Measurements from ENCODE around the gene CCDC88B.

DNA sequence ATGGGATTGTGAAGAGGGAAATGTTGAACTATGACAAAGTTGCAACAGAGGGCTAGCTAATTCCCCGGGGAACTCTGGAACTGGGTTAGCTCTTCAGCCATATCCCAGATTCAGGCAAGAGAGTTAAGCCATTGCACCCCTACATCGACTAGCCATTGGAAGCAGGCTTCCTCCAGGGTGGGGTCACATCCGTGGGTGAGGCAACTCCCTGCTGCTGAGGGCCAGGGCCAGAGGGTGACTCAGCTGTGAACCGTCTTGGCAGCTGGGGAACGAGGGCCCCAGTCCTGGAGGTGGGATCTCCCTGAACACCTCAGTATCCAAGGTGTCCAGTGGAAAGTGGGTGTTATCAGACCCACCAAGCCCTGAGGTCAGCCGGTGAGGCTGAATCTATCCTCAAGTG, 60.1 kb downstream of the CCDC88B start:
- TF ChIP-seq CREB1 (IDR thresholded peaks at IDR 0.05; ENCODE audit: low read depth) (no peak), TAF1 (IDR thresholded peaks at IDR 0.05; ENCODE audit: low read depth) (no peak), RAD21 (IDR thresholded peaks at IDR 0.05; ENCODE audit: low read depth) (no peak), EP300 (IDR thresholded peaks at IDR 0.05; ENCODE audit: borderline replicate concordance) (no peak), YY1 (IDR thresholded peaks at IDR 0.05; ENCODE audit: low read depth) (no peak), TEAD4 (IDR thresholded peaks at IDR 0.05) (no peak), FOXM1 (IDR thresholded peaks at IDR 0.05; ENCODE audit: borderline replicate concordance, low read depth) (no peak), CEBPB (IDR thresholded peaks at IDR 0.05) (no peak), TCF12 (IDR thresholded peaks at IDR 0.05; ENCODE audit: low read depth) (no peak), EGR1 (IDR thresholded peaks at IDR 0.05) (no peak), NFIC (IDR thresholded peaks at IDR 0.05) (no peak)
- TF ChIP-seq, protein P1, sequence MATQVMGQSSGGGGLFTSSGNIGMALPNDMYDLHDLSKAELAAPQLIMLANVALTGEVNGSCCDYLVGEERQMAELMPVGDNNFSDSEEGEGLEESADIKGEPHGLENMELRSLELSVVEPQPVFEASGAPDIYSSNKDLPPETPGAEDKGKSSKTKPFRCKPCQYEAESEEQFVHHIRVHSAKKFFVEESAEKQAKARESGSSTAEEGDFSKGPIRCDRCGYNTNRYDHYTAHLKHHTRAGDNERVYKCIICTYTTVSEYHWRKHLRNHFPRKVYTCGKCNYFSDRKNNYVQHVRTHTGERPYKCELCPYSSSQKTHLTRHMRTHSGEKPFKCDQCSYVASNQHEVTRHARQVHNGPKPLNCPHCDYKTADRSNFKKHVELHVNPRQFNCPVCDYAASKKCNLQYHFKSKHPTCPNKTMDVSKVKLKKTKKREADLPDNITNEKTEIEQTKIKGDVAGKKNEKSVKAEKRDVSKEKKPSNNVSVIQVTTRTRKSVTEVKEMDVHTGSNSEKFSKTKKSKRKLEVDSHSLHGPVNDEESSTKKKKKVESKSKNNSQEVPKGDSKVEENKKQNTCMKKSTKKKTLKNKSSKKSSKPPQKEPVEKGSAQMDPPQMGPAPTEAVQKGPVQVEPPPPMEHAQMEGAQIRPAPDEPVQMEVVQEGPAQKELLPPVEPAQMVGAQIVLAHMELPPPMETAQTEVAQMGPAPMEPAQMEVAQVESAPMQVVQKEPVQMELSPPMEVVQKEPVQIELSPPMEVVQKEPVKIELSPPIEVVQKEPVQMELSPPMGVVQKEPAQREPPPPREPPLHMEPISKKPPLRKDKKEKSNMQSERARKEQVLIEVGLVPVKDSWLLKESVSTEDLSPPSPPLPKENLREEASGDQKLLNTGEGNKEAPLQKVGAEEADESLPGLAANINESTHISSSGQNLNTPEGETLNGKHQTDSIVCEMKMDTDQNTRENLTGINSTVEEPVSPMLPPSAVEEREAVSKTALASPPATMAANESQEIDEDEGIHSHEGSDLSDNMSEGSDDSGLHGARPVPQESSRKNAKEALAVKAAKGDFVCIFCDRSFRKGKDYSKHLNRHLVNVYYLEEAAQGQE (IDR thresholded peaks at IDR 0.05; ENCODE audit: low read depth), result no peak
- TF ChIP-seq, protein P2, sequence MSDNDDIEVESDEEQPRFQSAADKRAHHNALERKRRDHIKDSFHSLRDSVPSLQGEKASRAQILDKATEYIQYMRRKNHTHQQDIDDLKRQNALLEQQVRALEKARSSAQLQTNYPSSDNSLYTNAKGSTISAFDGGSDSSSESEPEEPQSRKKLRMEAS (IDR thresholded peaks at IDR 0.05), result no peak
- TF ChIP-seq, protein P3, sequence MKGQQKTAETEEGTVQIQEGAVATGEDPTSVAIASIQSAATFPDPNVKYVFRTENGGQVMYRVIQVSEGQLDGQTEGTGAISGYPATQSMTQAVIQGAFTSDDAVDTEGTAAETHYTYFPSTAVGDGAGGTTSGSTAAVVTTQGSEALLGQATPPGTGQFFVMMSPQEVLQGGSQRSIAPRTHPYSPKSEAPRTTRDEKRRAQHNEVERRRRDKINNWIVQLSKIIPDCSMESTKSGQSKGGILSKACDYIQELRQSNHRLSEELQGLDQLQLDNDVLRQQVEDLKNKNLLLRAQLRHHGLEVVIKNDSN (IDR thresholded peaks at IDR 0.05), result no peak

Measured in Ishikawa (cell line).